Measurements from ENCODE around the gene MT1F.
"Not testable (repeated sequence)": the region's sequence is repeated elsewhere in the genome, so short reads cannot be mapped to it uniquely, and the experiment has no call there.

MT1F gene

DNA sequence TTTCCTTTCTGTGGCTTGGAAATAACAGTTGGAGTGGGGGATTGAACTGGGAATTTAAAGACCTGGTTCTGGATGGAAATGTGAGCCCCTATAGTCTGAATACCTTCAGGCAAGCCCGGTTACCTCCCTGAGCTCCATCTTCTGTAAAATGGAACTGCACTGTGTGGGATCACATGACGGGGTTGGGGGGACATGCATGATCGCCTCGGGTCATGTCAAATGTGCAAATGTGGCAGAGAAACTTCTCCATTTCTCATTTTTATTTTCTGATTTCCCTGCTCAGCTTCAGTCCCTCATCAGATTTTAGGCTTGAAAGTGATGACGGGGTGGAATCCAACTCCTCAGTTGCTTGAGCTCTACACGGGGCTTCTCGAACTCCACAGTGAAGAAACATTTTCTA lies 4.5 kb upstream of the MT1F start:
- no peak for DNase-seq (ENCODE audit: low read depth)
- TF ChIP-seq, protein P1, sequence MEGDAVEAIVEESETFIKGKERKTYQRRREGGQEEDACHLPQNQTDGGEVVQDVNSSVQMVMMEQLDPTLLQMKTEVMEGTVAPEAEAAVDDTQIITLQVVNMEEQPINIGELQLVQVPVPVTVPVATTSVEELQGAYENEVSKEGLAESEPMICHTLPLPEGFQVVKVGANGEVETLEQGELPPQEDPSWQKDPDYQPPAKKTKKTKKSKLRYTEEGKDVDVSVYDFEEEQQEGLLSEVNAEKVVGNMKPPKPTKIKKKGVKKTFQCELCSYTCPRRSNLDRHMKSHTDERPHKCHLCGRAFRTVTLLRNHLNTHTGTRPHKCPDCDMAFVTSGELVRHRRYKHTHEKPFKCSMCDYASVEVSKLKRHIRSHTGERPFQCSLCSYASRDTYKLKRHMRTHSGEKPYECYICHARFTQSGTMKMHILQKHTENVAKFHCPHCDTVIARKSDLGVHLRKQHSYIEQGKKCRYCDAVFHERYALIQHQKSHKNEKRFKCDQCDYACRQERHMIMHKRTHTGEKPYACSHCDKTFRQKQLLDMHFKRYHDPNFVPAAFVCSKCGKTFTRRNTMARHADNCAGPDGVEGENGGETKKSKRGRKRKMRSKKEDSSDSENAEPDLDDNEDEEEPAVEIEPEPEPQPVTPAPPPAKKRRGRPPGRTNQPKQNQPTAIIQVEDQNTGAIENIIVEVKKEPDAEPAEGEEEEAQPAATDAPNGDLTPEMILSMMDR (IDR thresholded peaks at IDR 0.05; ENCODE audit: low read length, missing control alignments): no peak
- H3K4me3 ChIP-seq (replicated peaks; ENCODE audit: low read depth, low read length): no peak overlapping the region

DNA sequence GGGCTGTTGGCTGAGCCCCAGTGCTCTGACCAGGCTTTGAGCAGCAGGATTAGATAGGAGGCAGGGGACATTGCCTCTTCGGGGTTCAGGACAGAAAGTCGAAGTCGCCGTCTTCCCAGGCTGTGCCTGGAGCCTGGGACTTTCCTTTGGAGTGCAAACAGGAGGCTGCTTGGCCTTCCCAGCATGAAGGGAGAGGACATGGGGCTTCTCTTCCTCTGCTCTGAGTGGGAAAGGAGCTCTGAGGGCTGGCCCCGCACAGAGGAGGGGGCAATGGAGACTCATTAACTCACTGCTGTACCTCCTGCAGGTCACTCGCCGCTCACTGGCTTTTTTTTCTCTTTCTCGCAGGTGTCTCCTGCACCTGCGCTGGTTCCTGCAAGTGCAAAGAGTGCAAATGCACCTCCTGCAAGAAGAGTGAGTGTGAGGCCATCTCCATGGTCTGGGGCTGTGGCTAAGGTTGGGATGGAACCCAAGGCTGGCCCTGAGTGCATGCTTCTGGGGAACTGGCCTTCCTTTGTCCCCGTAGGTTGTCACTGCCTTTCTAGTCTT lies 642 bp downstream of the MT1F start:
- TF ChIP-seq, protein P1 (IDR thresholded peaks at IDR 0.05; ENCODE audit: low read length, missing control alignments): no peak
- H3K4me3 ChIP-seq (replicated peaks; ENCODE audit: low read depth, low read length): peak overlapping the region; percentile 48
- DNase-seq (ENCODE audit: low read depth): no peak

DNA sequence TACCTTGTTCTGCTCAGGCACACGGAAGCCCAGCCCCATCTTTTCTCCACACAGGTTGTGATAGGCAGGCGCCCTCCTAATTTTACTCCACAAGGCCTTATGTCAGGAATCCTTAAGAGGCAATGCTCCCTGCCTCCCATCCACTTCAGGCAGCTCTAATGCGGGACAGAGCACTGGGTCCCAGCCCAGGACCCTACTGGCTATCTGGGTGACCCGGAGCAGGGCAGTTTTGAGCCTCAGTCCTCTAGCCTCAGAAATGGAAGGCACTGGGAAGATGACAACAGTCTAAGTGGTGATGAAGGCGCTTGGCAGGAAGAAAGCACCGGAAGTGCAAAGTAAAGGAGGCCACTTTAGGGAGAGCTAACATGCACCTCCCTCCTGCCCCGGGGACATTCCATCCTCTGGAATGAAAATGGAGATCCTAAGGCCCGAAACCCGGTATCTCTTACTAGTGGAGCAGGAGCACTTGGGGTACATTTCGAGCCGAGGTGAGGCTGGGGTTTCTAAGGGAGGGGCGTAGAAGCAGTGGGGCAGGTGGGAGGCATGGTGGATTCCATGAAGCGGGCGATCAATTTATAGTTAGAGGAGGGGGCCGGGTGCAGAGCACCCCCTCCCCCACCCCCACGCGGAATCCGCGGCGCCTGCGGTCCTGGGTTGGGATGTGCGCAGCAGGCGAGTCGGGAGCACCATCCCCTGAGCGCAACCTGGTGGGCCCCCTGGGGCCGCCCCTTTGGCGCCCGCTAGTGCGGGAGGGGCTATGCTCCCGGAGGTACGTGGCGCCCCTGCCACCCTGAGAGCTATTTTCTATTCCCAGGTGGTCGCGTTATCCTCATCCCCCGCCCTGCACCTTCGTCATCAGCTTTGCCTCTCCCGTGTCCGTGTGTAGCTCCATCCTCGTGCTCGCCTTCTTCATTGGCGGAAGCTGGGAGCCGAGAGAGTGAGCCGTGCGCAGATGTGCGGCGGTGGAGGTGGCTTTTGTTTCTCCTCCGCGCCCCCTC lies 4.9 kb downstream of the MT1F start:
- H3K4me3 ChIP-seq (replicated peaks; ENCODE audit: low read depth, low read length): no peak overlapping the region
- TF ChIP-seq, protein P1 (IDR thresholded peaks at IDR 0.05; ENCODE audit: low read length, missing control alignments): no peak
- no peak for DNase-seq (ENCODE audit: low read depth)

DNA sequence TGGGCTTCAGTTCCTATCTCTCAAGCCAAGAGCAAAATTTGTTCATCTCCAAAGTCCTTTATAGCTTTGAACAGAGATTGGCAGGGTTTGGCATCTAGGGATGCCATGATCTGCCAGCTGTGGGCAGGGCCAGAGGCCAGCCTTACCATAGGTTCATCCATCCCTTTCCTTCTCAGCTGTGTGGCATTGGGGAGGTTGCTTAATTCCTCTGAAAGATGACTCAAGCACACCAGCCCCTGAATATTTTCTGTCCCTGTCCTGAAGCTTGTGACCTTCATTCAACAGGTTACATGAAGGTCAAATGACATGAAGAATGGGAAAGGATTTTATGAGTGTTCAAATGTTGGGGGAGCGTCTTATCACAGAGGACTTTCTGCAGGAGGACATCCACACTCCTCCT lies 6.7 kb downstream of the MT1F start:
- H3K4me3 ChIP-seq (replicated peaks; ENCODE audit: low read depth, low read length): no peak overlapping the region
- no peak for DNase-seq (ENCODE audit: low read depth)
- TF ChIP-seq, protein P1 (IDR thresholded peaks at IDR 0.05; ENCODE audit: low read length, missing control alignments): no peak

DNA sequence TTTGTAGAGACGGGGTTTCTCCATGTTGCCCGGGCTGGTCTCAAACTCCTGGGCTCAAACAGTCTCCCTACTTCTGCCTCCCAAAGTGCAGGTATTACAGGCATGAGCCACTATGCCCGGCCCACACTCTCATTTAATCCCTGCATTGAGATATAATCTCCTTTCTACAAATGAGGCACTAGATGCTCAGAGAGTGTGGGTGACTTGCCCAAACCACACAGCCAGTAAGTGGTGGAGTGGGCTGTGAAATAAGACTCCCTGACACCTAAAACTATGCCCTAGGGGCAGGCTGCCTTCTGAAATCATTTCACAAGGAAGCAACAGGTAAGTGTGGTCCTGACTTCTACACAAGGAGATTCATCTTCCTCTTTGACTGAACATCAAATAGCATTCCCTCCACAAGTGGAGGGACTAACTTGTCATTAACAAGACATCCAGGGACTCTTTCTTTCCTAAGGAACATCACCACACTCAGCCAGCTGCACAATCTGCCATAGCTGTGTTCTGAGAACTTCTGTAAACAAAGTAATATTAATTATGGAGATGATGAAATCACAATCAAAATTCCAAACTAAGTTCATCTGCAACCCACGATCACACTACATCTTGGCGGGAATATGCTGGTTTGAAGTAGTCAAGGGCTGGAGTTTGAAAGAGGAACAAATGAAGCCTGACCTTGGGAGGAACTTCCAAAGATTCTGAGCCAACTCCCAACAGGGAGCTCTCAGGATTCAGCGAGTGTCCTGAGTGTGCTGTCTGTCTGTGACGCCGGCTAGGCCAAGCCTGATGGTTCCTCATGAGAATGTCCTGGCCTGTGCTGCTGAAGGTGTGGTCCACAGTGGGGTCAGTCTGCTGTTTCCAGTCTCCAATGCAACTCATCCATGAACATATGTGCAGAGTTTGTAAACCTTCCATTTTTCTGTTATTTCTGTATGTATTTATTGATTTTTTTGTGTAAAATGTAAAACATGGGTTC lies 7.8 kb downstream of the MT1F start:
- not testable (repeated sequence) for H3K4me3 ChIP-seq (replicated peaks; ENCODE audit: low read depth, low read length); DNase-seq (ENCODE audit: low read depth)

DNA sequence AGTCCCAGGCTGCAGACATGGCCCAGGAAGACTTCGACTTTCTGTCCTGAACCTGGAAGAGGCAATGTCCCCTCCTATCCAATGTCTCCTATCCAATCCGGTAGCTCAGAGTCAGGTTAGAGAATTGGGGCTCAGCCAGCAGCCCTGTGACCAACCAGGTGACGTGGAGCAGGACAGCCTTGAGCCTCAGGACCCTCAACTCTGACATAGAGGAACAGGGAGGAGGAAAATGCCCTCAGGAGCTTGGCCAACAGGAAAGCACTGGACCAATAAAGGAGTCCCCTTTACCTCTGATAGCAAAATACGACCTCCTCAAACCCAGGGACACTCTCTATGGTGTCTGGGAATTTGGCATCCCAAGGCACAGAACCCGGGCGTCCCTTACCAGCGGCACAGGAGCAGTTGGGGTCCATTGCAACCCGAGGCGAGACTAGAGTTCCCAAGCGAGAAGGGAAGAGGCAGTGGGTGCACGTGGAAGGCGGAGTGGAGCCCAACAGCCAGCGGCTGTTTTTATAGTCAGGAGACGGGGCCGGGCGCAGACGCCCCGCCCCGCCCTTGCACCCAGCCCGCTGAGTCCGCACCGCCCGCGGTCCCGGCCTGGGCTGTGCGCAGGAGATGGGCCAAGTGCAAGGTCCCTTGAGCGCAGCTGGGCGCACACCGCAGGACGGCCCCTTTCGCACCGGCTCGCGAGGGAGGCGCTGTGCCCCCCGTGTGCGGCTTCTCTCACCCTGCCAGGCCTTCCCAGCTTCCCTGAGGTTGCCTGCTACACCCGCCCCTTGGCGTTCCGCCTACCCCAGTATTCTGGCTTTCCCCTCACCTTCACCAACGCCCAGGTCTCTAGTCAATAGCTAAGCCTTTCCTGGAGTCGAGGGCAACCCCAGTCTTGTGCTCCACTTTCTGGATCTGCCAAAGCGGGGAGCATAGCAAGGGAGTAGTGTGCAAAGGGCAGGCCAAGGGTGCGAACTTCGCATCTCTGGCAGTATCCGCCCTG lies 10.1 kb downstream of the MT1F start, which contains the start of gene MT1G:
MT1G (minus strand) TSS at position 485 of the 991 bp plus-strand sequence; CDS start at position 413, 72 bp downstream.
- DNase-seq (ENCODE audit: low read depth): no peak
- H3K4me3 ChIP-seq (replicated peaks; ENCODE audit: low read depth, low read length): no peak within 1 kb of the TSS
- TF ChIP-seq, protein P1 (IDR thresholded peaks at IDR 0.05; ENCODE audit: low read length, missing control alignments): no peak
